Liver (tissue), 9 donors: ENCODE data around the gene PRAMEF10. TPM values are rescaled to one million over a fixed set of nuclear protein-coding genes. Genes with fewer than 3 reads are reported as not detected.
"Not testable (repeated sequence)": the region's sequence is repeated elsewhere in the genome, so short reads cannot be mapped to it uniquely, and the experiment has no call there.

ENCODE experiments used
- DNase-seq: peaks from one replicate; pipeline ENCODE4 v3.0.0-alpha.2; 2017; ENCODE audit warnings: low spot score
- H3K27ac ChIP-seq, 2 donors: one replicate each; pipeline ENCODE4 v1.7.0; 2013; ENCODE audit warnings: inconsistent platforms in 2 of 2, low read length in 2 of 2, control low read depth in 1 of 2, low read depth in 1 of 2, mild to moderate bottlenecking in 1 of 2
- H3K27me3 ChIP-seq, 4 donors: one replicate each; pipeline versions ENCODE4 v1.6.1 to v1.7.0; 2013; ENCODE audit warnings: low read length in 3 of 4, inconsistent platforms in 1 of 4, mild to moderate bottlenecking in 1 of 4, moderate library complexity in 1 of 4; ENCODE audit not compliant: control insufficient read depth in 4 of 4, insufficient read depth in 4 of 4
- H3K36me3 ChIP-seq, 4 donors: one replicate each; pipeline versions ENCODE4 v1.6.1 to v1.7.0; 2013; ENCODE audit warnings: low read length in 3 of 4, mild to moderate bottlenecking in 3 of 4, low read depth in 1 of 4, moderate library complexity in 1 of 4; ENCODE audit not compliant: control insufficient read depth in 4 of 4, insufficient read depth in 3 of 4
- H3K4me1 ChIP-seq, 4 donors: one replicate each; pipeline versions ENCODE4 v1.6.1 to v1.7.0; 2013; ENCODE audit warnings: low read length in 3 of 4, mild to moderate bottlenecking in 3 of 4, moderate library complexity in 1 of 4; ENCODE audit not compliant: control insufficient read depth in 4 of 4, insufficient read depth in 4 of 4
- H3K4me3 ChIP-seq, 3 donors: one replicate each; pipeline versions ENCODE4 v1.6.1 to v1.7.0; 2013; ENCODE audit warnings: low read length in 3 of 3, control low read depth in 1 of 3, low read depth in 1 of 3, mild to moderate bottlenecking in 1 of 3
- H3K9ac ChIP-seq, 2 donors: one replicate each; pipeline ENCODE4 v1.7.0; 2013; ENCODE audit warnings: low read length in 2 of 2, mild to moderate bottlenecking in 2 of 2, moderate library complexity in 2 of 2, control low read depth in 1 of 2, low read depth in 1 of 2
- H3K9me3 ChIP-seq, 4 donors: one replicate each; pipeline versions ENCODE4 v1.6.1 to v1.7.0; 2013; ENCODE audit warnings: low read length in 3 of 4; ENCODE audit not compliant: control insufficient read depth in 4 of 4
- HNF4A ChIP-seq, 2 donors: conservative IDR thresholded peaks; 2 replicates each; pipeline ENCODE4 v1.6.1; 2016; ENCODE audit warnings: antibody characterized with exemption in 2 of 2, mild to moderate bottlenecking in 2 of 2
- JUND ChIP-seq, 2 donors: IDR thresholded peaks; 2 replicates each; pipeline ENCODE4 v1.6.1; 2016; ENCODE audit warnings: antibody characterized with exemption in 2 of 2
- RXRA ChIP-seq, 2 donors: IDR thresholded peaks; 2 replicates each; pipeline ENCODE4 v1.6.1; 2017 to 2018; ENCODE audit warnings: antibody characterized with exemption in 2 of 2, mild to moderate bottlenecking in 1 of 2
- WGBS: extraction: QIAGEN DNeasy Blood & Tissue Kit; methylation state at CpG from one replicate; pipeline ENCODE4 v1.1.7; 2013; 5-methylcytosine and 5-hydroxymethylcytosine counted together
- polyA plus RNA-seq, 2 donors: library from polyadenylated mRNA; stranded (reverse) in 1 of 2; unstranded in 1 of 2; fragments of 200-250 nt in 1 of 2; fragments of >200 nt in 1 of 2; fragmentation: Nextera tagmentation in 1 of 2; extraction: Ambion mirVana in 1 of 2; gene quantifications; one replicate each; pipeline versions ENCODE4 v1.2.1 to v1.2.3, GENCODE V29; 2013 to 2015
- total RNA-seq, 2 donors: library from RNA; depleted of rRNA; stranded (reverse); fragments of >200 nt; gene quantifications; one replicate each; pipeline ENCODE4 v1.2.3, GENCODE V29; 2014
- donor health status: healthy.
- donor health status: healthy.
- donor health status: healthy.
- donor health status: healthy.
- donor health status: healthy.

Gene PRAMEF10
- total and polyA plus RNA-seq, 4 donors: 0.39 TPM; not detected in 3

DNA sequence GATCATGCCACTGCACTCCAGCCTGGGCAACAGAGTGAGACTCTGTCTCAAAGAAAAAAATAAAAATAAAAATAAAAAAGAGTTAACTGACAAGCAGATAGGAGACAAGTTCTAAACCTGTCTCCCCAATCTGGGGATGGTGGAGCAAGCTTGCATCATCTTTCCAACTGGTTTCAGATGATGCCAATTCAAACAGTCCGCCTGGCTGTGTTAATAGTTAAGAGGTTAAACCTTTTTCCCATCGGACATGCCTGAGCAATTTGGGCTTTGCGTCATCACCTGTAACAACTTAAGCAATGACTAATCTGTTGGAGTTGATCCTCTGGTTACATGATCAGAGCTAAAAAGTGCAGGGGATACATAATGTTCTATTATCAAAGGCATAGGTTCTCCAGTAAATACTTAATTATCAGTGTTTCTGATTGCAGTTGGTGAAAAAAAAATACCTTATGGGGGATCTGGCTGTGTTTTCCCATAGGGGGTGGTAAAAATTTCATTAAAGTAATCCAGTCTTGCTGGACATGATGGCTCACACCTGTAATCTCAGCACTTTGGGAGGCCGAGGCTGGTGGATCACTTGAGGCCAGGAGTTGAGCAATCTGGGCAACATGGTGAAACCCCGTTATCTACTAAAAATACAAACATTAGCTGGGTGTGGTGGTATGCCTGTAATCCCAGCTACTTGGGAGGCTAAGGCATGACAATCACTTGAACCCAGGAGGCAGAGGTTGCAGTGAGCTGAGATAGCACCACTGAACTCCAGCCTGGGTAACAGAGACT lies 5.9 kb upstream of the PRAMEF10 start:
- not testable (repeated sequence) for H3K4me1 ChIP-seq, H3K36me3 ChIP-seq, H3K27ac ChIP-seq, H3K9me3 ChIP-seq, H3K9ac ChIP-seq, DNase-seq, H3K27me3 ChIP-seq, H3K4me3 ChIP-seq
- 29% methylated on average over 4 of the region's 5 CpGs for WGBS
- TF ChIP-seq JUND (IDR thresholded peaks at IDR 0.05) (peak in 1 of 2 donors; percentile 10), RXRA (IDR thresholded peaks at IDR 0.05) (peak in 1 of 2 donors; percentile 19), HNF4A (conservative IDR thresholded peaks at IDR 0.05) (peak in 1 of 2 donors; percentile 11)

DNA sequence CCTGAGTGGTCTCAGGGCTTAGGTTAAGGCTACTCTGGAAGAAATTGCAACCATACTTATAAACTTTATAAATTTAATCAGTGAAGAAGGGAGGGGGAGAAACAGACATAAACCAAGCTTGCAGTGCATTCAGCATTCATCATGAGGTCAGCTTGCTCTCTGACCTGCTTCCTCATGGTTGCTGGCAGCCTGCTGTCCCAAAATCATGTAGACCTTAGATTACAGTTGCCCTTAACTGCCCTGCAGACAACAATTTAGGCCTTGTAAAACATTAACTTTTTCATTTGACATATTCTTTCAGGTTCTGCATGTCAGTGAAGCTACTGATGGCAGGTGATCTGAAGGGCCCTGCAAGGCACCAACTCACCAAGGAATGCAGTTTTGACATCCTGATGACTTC lies 1.1 kb upstream of the PRAMEF10 start:
- not testable (repeated sequence) for H3K27ac ChIP-seq, H3K4me1 ChIP-seq

DNA sequence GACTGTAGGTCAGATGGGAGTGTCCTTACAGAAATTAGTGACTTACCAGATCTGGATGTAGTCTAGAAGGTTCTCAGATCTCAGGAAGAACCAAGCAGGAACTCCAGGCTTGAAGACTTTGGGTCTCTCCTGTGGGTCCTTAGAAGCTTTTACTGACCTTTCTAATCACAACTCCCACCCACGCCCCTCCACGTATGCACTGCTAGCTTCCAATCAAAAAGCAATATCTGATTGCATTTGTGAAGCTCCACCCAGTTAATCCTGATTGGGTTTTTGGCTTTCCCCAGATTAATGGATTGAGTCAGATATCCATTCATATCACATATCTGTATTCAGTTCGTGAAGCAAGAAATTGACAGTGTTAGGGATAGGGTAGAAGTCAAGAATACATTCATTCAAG lies 12.0 kb downstream of the PRAMEF10 start, which contains the start of gene PRAMEF4:
Gene PRAMEF4, minus strand, starts transcription at position 101 of the 400 bp plus-strand sequence. CDS start 2,807 bp downstream, outside the sequence.
- H3K27ac ChIP-seq, H3K36me3 ChIP-seq, H3K9ac ChIP-seq, DNase-seq, H3K4me3 ChIP-seq, H3K4me1 ChIP-seq, H3K9me3 ChIP-seq, H3K27me3 ChIP-seq: not testable (repeated sequence)
- 98% methylated on average over 3 of the region's 3 CpGs for whole genome bisulfite sequencing

More for the DNA sequence above, 1.1 kb upstream of the PRAMEF10 start:
- H3K27me3 ChIP-seq, H3K36me3 ChIP-seq, H3K9ac ChIP-seq, DNase-seq, H3K4me3 ChIP-seq, H3K9me3 ChIP-seq: not testable (repeated sequence)

DNA sequence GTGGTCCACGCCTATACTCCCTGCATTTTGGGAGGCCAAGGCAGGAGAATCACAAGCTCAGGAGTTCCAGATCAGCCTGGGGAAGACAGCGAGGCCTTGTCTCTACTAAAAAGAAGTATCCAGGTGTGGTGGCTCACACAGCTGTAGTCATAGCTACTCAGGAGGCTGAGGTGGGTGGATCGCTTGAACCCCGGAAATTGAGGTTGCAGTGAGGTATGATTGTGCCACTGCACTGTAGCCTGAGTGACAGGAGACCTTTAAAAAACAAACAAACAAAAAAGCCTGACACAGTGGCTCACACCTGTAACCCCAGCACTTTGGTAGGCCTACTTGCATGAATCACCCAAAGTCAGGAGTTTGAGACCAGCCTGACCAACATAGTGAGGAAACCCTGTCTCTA lies 19.6 kb downstream of the PRAMEF10 start:
- not testable (repeated sequence) for H3K27ac ChIP-seq, H3K9me3 ChIP-seq, H3K9ac ChIP-seq, H3K36me3 ChIP-seq, DNase-seq, H3K27me3 ChIP-seq, H3K4me1 ChIP-seq, H3K4me3 ChIP-seq
- WGBS: 95% methylated on average over 3 of the region's 4 CpGs

DNA sequence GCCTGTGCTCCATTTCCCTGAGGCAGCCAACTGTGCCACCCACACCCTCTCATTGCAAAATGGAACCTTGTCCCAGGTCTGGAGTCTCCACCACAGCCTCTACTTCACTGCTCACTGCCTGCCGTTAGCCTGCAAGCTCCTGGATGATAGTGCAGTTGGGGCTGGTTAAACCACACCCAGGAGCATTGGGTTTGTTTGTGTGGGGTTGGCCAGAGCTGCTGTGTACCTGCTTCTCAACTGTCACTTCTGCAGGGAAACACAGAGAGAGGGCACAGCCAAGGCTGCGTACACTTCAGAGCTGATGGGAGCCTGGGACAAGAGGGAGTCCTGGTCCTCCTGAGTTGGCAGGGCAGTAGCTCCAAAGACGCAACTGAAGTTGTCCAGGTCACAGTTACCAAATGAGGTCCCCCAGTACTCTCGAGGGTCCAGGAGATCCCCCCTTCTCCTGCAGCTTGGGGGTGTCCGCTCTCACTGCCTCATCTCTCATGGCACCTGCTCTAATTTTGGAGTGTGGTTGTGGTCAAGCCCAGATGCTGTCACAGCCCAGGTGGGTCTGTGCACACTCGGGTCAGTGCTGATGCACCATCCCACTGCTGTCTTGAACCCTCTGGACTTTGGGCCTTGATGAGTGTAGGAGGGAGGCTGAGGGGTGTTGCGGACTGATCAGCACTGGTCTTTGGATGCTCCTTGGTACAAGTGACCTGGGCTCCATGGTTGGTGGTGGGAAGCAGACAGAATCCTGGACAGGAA lies 34.8 kb downstream of the PRAMEF10 start:
- not testable (repeated sequence) for H3K27ac ChIP-seq, H3K9ac ChIP-seq

DNA sequence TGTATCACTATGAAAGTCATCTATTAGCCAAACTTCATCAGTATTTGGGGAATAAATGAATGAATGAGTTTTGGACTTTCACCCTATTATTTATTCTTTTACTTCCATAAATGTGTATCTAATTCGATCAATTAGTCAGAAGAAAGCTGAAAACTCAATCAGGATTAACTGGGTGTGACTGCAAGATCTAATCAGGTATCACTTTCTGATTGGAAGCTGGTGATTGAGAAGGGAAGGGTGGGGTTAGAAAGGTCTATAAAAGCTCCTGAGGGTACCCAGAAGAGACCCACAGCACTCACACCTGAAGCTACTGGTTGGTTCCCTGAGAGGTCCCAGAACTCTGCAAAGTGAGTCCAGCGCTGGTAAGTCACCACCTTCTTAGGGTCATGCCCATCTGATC lies 41.3 kb downstream of the PRAMEF10 start, which contains the start of gene PRAMEF2:
Gene PRAMEF2, plus strand, starts transcription at position 301 of the 400 bp plus-strand sequence. CDS start 1,924 bp downstream, outside the sequence.
- H3K4me3 ChIP-seq, H3K9ac ChIP-seq: not testable (repeated sequence)
- 73% methylated on average over 2 of the region's 2 CpGs for WGBS

More for the DNA sequence above, 34.8 kb downstream of the PRAMEF10 start:
- not testable (repeated sequence) for H3K4me1 ChIP-seq, DNase-seq, H3K27me3 ChIP-seq, H3K9me3 ChIP-seq, H3K36me3 ChIP-seq, H3K4me3 ChIP-seq
- 88% methylated on average over 4 of the region's 7 CpGs for WGBS

More for the DNA sequence above, 41.3 kb downstream of the PRAMEF10 start, which contains the start of gene PRAMEF2:
- H3K4me1 ChIP-seq, DNase-seq, H3K36me3 ChIP-seq, H3K27me3 ChIP-seq, H3K9me3 ChIP-seq, H3K27ac ChIP-seq: not testable (repeated sequence)
